Heart left ventricle (tissue), 13 donors: Measurements from ENCODE around the gene FMOD.

Experiments
- CTCF ChIP-seq, 12 donors: fragments of 200-600 bp; sonication (generic) in 4 of 12; IDR thresholded peaks; one replicate each; pipeline versions ENCODE4 v1.5.0 to v1.8.0; 2018 to 2022; ENCODE audit warnings: antibody characterized with exemption in 12 of 12, mild to moderate bottlenecking in 5 of 12
- POLR2A ChIP-seq, 2 donors: fragments of 450-650 bp; IDR thresholded peaks; one replicate each; pipeline ENCODE4 v1.6.1; 2017; ENCODE audit warnings: antibody characterized with exemption in 2 of 2, mild to moderate bottlenecking in 2 of 2, moderate library complexity in 2 of 2
- donor health status: ischemic (EF 13 %, LVEDD 7.1; RV severe dilation, severe dysfunction).
- donor health status: DM: no; HTN: yes; CAD: no.
- donor health status: DM: no; HTN: no; CAD: no.
- donor health status: ischemic (EF 25% LVEDD 6.9; RV normal size, moderate dysfunction).
- donor health status: ischemic (EF 25% LVEDD 5.7; RV mildly dilated, moderate dysfunction).
- donor health status: ischemic (EF 35%, LVEDD 5.7; RV mildly dilated, moderate dysfunction).
- donor health status: nonischemic (EF 11% LVEDD 7.7; RV severe dilation, severe dysfunction).
- donor health status: DM: yes; HTN: yes; CAD: no.
- donor health status: PGD.
- donor health status: ischemic (EF 29% LVEDD 5.4; RV normal size, mild dysfunction).
- donor health status: nonischemic (EF 23%, LVEDD 6.1; RV moderate dilation, normal function).

- TF ChIP-seq POLR2A (IDR thresholded peaks at IDR 0.05), result no peak
- no peak for TF ChIP-seq CTCF (IDR thresholded peaks at IDR 0.05)
Observed at GRCh38 chr1:203388683-203389082, 37.8 kb upstream of the FMOD start.
